Loucy (cell line): ENCODE measurements around the gene DNAH17.

Experiments
- H2AFZ ChIP-seq: fragments of 200-600 bp; sonication (generic); 2 replicates; pipeline ENCODE4 v1.6.0; 2016; ENCODE audit warnings: antibody characterized with exemption, mild to moderate bottlenecking, low read length, moderate library complexity
- H3F3A ChIP-seq: fragments of 200-600 bp; 2 replicates; pipeline ENCODE4 v1.6.0; 2016; ENCODE audit warnings: antibody characterized with exemption, low read depth, mild to moderate bottlenecking
- H3K27me3 ChIP-seq: fragments of 200-600 bp; sonication (generic); 2 replicates; pipeline ENCODE4 v1.6.1; 2014; ENCODE audit warnings: low read length, mild to moderate bottlenecking; ENCODE audit not compliant: insufficient read depth, poor library complexity, severe bottlenecking
- H3K36me3 ChIP-seq: fragments of 200-600 bp; sonication (generic); 2 replicates; pipeline ENCODE4 v1.6.1; 2016; ENCODE audit warnings: low read length; ENCODE audit not compliant: insufficient read depth
- H3K4me1 ChIP-seq: fragments of 200-600 bp; sonication (generic); 2 replicates; pipeline ENCODE4 v1.5.1; 2014; ENCODE audit warnings: low read length, mild to moderate bottlenecking; ENCODE audit not compliant: insufficient read depth, poor library complexity, severe bottlenecking
- H3K4me2 ChIP-seq: fragments of 200-600 bp; sonication (generic); 2 replicates; pipeline ENCODE4 v1.6.0; 2014; ENCODE audit warnings: antibody characterized with exemption, low read length, low read depth, mild to moderate bottlenecking; ENCODE audit not compliant: poor library complexity, severe bottlenecking
- H3K4me3 ChIP-seq: fragments of 200-600 bp; sonication (generic); 2 replicates; pipeline ENCODE4 v1.5.1; 2014; ENCODE audit warnings: low read length, mild to moderate bottlenecking, mixed read lengths; ENCODE audit not compliant: poor library complexity, severe bottlenecking
- H3K79me2 ChIP-seq: fragments of 200-600 bp; sonication (generic); 2 replicates; pipeline ENCODE4 v1.6.1; 2014; ENCODE audit warnings: low read length; ENCODE audit not compliant: insufficient read depth
- H3K9ac ChIP-seq: fragments of 200-600 bp; sonication (generic); 2 replicates; pipeline ENCODE4 v1.6.0; 2014; ENCODE audit warnings: mild to moderate bottlenecking, low read depth, low read length, moderate library complexity; ENCODE audit not compliant: poor library complexity, severe bottlenecking
- H3K9me2 ChIP-seq: fragments of 200-600 bp; sonication (generic); replicated peaks from 2 replicates; pipeline ENCODE4 v1.6.1; 2016; ENCODE audit warnings: low read depth, low read length, mixed read lengths
- H3K9me3 ChIP-seq: fragments of 200-600 bp; sonication (generic); 2 replicates; pipeline ENCODE4 v1.6.1; 2014; ENCODE audit warnings: mild to moderate bottlenecking, antibody characterized with exemption, low read length, low read depth; ENCODE audit not compliant: insufficient read depth
- H4K20me1 ChIP-seq: fragments of 200-600 bp; sonication (generic); 2 replicates; pipeline ENCODE4 v1.6.0; 2014; ENCODE audit warnings: antibody characterized with exemption, low read length, mild to moderate bottlenecking; ENCODE audit not compliant: insufficient read depth, poor library complexity, severe bottlenecking
- CTCF ChIP-seq: fragments of 200-600 bp; sonication (generic); conservative IDR thresholded peaks from 2 replicates; pipeline ENCODE4 v1.5.1; 2014; ENCODE audit warnings: mild to moderate bottlenecking, antibody characterized with exemption, low read length
- EZH2phosphoT487 ChIP-seq: fragments of 200-600 bp; IDR thresholded peaks from 2 replicates; pipeline ENCODE4 v1.6.1; 2018; ENCODE audit warnings: antibody characterized with exemption, mild to moderate bottlenecking, moderate library complexity, borderline replicate concordance

The DNAH17 gene

DNA sequence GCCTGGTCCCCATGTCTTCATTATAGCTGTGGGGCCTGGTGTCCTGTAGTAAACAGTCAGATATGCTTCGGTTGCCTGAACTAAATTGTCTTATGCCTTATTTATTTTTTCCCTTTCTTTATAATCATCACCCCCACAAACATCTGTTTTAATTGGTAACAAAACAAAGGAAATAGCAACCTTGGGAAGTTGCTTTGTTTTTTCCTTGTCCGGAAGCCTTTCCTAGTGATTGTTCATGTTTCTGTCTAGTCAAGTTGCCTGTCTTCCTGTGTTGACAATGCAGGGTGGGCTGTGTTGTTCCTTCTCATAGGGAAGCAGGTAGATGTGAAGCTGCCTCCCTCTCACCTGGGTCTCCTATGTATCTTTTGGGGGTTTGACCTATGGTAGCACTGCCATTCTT, 182.0 kb downstream of the DNAH17 start:
- TF ChIP-seq CTCF (no peak), EZH2phosphoT487 (no peak)
- H4K20me1 ChIP-seq: peaks cover 41% of the 10 kb centered on the region
- H3F3A ChIP-seq: no peaks in the 10 kb centered on the region
- no peaks in the 10 kb centered on the region for H3K9me3 ChIP-seq
- no peaks in the 10 kb centered on the region for H3K27me3 ChIP-seq
- H3K79me2 ChIP-seq: peaks cover 56% of the 10 kb centered on the region
- H3K4me3 ChIP-seq: no peak overlapping the region
- peaks cover 76% of the 10 kb centered on the region for H3K36me3 ChIP-seq
- no peak overlapping the region for H3K9ac ChIP-seq
- no peaks in the 10 kb centered on the region for H3K9me2 ChIP-seq
- H2AFZ ChIP-seq: no peak overlapping the region
- no peak overlapping the region for H3K4me2 ChIP-seq
- H3K4me1 ChIP-seq: no peaks in the 10 kb centered on the region

GRCh38 chr17:78394209-78394608, 183.0 kb downstream of the DNAH17 start:
- no peak for TF ChIP-seq CTCF
- no peak for TF ChIP-seq EZH2phosphoT487
- H3K9me3 ChIP-seq: no peaks in the 10 kb centered on the region
- no peak overlapping the region for H3K9ac ChIP-seq
- no peaks in the 10 kb centered on the region for H3K4me1 ChIP-seq
- H3K27me3 ChIP-seq: no peaks in the 10 kb centered on the region
- no peaks in the 10 kb centered on the region for H3F3A ChIP-seq
- no peaks in the 10 kb centered on the region for H3K9me2 ChIP-seq
- no peak overlapping the region for H3K4me2 ChIP-seq
- peaks cover 66% of the 10 kb centered on the region for H3K79me2 ChIP-seq
- H3K4me3 ChIP-seq: no peak overlapping the region
- peaks cover 43% of the 10 kb centered on the region for H4K20me1 ChIP-seq
- peaks cover 69% of the 10 kb centered on the region for H3K36me3 ChIP-seq
- no peak overlapping the region for H2AFZ ChIP-seq

- no peak overlapping the region for H3K4me3 ChIP-seq
- H3K36me3 ChIP-seq: peaks cover 62% of the 10 kb centered on the region
- H3K4me1 ChIP-seq: peaks cover 2% of the 10 kb centered on the region
- H3F3A ChIP-seq: no peaks in the 10 kb centered on the region
- TF ChIP-seq EZH2phosphoT487 (no peak), CTCF (no peak)
- H3K9ac ChIP-seq: no peak overlapping the region
- no peaks in the 10 kb centered on the region for H3K9me2 ChIP-seq
- H4K20me1 ChIP-seq: peaks cover 46% of the 10 kb centered on the region
- H3K27me3 ChIP-seq: no peaks in the 10 kb centered on the region
- no peaks in the 10 kb centered on the region for H3K9me3 ChIP-seq
- H3K79me2 ChIP-seq: peaks cover 72% of the 10 kb centered on the region
- H2AFZ ChIP-seq: no peak overlapping the region
- H3K4me2 ChIP-seq: no peak overlapping the region
These were observed 183.6 kb downstream of the DNAH17 start for GRCh38 chr17:78393575-78393974.
